Epithelial cell of esophagus (primary cell): ENCODE results near the gene MPIG6B.

Experiments
- DNase-seq: peaks from one replicate; pipeline ENCODE4 v3.0.0; 2010; ENCODE audit warnings: low read depth
- H3K4me3 ChIP-seq: 2 replicates; pipeline ENCODE4 v1.5.1; 2011; ENCODE audit warnings: mild to moderate bottlenecking, low read length, control low read depth
- TF ChIP-seq, protein P1 (sequence below): IDR thresholded peaks from 2 replicates; pipeline ENCODE4 v1.5.1; 2011; ENCODE audit warnings: low read depth, mild to moderate bottlenecking, low read length, control low read depth, inconsistent platforms; ENCODE audit not compliant: insufficient read depth; ENCODE audit errors: missing control alignments

Gene MPIG6B

DNA sequence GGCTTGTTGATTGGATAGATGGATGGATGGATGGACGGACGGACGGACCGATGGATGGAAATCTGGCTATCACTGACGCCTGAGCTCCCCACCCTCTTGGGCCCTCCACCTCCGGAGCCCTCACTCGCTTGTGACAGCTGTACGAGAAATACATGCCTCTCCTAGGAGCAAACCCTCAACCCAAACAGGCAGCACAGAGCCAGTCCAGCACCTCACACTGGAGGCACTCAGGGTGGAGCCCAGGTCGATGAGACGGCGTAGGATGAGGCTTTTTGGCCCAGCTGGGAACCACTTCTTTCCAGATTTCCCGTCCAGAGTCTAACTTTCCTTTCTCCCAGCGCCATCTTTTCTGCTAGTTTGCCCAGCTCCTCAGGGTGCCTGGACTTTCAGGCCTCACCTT is 39.6 kb upstream of the MPIG6B start:
- TF ChIP-seq, protein P1, sequence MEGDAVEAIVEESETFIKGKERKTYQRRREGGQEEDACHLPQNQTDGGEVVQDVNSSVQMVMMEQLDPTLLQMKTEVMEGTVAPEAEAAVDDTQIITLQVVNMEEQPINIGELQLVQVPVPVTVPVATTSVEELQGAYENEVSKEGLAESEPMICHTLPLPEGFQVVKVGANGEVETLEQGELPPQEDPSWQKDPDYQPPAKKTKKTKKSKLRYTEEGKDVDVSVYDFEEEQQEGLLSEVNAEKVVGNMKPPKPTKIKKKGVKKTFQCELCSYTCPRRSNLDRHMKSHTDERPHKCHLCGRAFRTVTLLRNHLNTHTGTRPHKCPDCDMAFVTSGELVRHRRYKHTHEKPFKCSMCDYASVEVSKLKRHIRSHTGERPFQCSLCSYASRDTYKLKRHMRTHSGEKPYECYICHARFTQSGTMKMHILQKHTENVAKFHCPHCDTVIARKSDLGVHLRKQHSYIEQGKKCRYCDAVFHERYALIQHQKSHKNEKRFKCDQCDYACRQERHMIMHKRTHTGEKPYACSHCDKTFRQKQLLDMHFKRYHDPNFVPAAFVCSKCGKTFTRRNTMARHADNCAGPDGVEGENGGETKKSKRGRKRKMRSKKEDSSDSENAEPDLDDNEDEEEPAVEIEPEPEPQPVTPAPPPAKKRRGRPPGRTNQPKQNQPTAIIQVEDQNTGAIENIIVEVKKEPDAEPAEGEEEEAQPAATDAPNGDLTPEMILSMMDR, result no peak
- H3K4me3 ChIP-seq, result no peak overlapping the region

DNA sequence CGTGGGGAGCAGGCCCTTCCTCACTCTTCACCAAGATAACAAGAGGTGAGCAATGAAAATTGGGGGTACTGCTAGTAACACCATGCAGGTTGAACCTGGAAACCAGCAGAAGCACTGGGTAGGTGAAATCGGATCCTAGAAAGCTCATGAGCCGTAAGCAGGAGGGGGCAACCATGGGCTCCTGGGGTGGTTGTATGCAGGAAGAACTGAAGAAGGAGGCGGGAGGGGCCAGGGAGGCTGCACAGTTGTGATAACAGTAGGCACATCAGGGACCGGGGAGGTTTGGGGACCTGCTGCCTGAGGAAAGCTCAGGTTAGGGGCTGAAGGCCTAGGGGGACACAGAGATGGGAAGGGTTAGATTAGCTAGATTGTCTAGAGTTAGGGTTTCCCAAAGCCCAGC is 36.7 kb upstream of the MPIG6B start:
- no peak for DNase-seq
- TF ChIP-seq, protein P1, result no peak
- no peak overlapping the region for H3K4me3 ChIP-seq

More for the DNA sequence above, 39.6 kb upstream of the MPIG6B start:
- no peak for DNase-seq

DNA sequence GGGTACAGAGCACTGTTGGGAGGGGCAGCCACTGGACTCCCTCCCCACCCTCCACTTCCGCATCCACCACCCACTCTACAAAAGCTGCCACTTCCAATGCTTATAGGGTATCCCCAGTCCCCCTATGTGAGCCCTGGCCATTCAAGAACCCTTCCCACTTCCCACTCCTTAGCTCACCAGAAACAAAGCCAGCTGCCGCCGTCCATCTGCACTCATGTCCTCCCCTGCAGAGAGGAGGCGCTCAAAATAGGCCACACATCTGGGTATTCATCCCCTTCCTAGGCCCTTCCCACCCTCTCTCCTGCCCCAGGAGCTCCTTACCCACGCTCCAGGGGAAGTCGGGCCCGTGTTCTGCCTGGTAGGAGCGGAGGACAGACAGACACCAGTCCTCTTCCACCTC is 35.9 kb upstream of the MPIG6B start:
- DNase-seq, result no peak
- TF ChIP-seq, protein P1, result no peak
- H3K4me3 ChIP-seq, result no peak overlapping the region

DNA sequence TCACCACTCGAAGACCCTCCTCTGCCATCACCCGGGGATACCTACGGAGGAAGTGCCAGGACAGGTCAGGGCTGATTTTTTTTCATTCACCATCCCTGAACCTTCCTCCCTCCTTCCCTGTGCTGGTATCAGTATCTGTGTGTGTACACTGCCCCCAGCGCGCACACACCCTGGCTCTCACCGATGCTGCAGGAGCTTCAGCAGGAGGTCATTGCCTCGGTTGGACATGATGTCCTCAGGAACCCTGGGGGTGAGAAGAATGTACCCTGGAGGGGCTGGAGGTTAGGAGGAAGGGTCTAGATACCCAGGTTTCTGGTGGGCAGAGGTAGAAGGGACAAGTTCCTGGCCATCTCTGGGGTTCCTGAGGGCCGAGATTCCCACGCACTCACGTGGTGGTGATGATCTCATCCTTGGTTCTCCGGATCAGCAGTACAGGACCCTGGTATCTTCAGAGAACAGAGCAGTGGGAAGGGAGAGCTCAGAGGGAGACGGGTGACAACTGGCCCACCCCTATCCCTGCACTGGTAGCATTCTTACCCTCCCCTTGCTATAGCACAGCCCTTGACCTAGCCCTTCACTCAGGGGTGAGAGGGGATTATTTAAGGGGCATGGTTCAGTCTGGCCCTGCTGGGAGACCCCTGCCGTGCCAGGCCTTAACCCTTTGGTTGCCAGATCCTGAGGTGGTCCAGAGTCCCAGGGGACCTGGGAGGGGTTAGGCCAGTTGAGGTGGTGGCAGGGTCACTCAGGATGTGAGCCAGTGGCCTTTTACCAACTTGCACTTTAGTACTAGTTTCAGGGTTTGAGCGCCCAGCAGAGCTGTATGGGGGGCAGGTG is 35.1 kb upstream of the MPIG6B start:
- DNase-seq, result no peak
- TF ChIP-seq, protein P1, result no peak
- H3K4me3 ChIP-seq, result no peak overlapping the region

DNA sequence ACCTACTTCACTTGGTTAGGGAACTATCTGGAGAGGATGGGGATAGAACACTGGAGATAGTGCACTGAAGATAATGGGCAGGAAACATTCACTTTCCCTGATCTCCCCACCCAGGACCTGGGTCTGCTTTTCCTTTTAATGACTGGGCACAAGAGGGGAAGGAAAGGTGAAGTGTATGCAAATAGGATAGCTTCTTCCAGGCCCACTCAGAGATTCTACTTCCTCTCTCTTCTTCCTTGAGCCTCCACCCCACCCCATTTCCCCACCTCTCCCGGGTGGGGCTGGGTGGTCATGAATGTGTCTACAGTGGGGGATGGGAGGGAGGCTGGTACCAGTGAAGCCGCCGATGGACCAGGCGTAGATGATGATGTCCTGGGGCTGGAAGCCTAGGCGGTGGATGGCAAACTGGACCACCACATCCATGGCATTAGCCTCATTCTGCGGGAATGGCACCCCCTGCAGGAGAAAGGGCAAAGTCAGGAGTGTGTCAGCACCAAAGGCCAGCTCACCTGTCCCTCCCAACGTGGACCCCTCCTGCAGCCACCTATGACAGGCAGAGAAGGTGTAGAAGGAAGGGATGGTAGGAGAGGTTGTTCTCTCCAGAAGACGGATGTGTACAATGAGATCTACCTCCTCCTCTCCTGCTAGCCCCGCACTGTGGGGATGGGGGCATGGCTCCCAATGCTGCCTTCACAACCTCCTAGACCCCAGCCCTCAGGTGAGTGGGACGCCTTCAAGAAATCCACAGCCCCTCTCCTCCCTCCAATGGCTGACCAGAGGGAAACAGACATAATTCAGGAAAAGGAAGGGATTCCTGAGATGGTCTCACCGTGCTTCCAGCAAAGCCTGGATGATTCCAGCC is 33.7 kb upstream of the MPIG6B start:
- TF ChIP-seq, protein P1, result peak; percentile 49
- no peak for DNase-seq
- H3K4me3 ChIP-seq, result no peak overlapping the region

DNA sequence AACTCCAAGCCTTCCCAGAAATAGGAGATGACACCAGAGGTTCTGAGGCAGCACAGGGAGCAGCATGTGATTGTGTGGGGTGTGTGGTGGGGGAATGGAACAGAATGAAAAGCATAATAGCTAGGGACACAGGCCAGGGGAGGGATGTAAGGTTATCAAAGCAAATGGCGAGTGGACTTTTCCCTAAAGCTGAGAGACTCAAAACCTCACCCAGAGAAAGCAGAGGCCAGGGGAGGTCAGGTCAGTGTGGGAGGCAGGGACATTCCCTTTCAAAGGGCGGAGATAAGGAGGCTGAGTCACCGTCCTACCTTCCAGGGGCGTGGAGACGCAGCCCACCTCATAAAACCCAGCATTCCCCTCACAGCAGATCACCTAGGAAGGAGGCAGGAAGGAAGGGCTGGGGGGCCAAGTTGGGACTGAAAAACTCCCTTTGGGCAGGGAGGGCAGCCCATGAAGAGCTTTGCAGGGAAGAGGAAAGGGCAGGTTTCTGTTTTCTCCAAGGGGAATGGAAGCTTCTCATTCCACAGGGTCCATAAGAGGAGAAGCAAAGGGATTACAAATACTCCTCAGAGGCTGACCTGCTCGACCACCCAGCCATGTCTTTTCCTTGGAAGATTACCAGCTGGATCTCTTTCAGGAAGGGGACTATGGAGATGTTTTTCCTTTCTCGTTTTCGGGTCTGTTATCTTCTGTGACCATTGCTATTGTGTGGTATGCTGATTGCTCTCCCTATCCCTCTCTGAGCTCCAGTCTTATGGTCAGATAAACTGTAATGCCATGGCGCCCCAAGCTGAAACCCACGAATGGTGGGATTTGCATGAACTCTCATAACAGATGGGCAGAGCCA is 32.7 kb upstream of the MPIG6B start:
- TF ChIP-seq, protein P1, result no peak

More for the DNA sequence above, 32.7 kb upstream of the MPIG6B start:
- no peak overlapping the region for H3K4me3 ChIP-seq
- no peak for DNase-seq
